Epithelial cell of proximal tubule (primary cell): ENCODE data around the gene RUNX1. TPM values are rescaled to one million over a fixed set of nuclear protein-coding genes. Genes with fewer than 3 reads are reported as not detected.
"Not testable (repeated sequence)": the region's sequence is repeated elsewhere in the genome, so short reads cannot be mapped to it uniquely, and the experiment has no call there.

Source experiments
- DNase-seq: peaks from one replicate; pipeline ENCODE4 v3.0.0-alpha.2; 2011; ENCODE audit warnings: low read depth
- H3K4me3 ChIP-seq: 2 replicates; pipeline ENCODE4 v1.5.1; 2011; ENCODE audit warnings: low read depth, mild to moderate bottlenecking, low read length
- total RNA-seq: library from RNA; depleted of rRNA; stranded (reverse); fragments of >200 nt; gene quantifications from 2 replicates; pipeline ENCODE4 v1.2.3, GENCODE V29; 2015
- TF ChIP-seq, protein P1 (sequence below): conservative IDR thresholded peaks from 2 replicates; pipeline ENCODE4 v1.5.1; 2012; ENCODE audit warnings: low read depth, mild to moderate bottlenecking, low read length

RUNX1 gene
- total RNA-seq, 1 donor from 2014 or later, result 11.3 TPM

DNA sequence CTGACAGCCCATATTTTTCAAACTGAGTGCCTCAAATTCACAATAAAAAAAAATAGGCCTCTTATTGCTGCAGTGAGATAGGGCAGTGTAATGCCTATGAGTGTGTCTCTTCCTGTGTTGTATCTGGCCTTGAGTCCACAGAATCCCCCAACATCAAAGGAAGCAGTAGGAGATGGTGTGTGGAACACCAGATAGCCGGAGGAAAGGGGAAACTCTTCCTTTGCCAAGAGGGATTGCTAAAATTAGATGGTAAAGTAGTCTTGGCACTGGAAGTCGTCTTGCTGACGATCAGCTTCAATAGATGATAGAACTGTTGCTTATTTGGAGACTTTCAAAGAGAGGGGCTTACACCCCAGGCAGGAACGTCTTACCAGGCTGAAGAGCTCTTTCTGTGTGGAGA is 51.8 kb downstream of the RUNX1 start:
- no peak overlapping the region for H3K4me3 ChIP-seq
- no peak for DNase-seq
- TF ChIP-seq, protein P1, sequence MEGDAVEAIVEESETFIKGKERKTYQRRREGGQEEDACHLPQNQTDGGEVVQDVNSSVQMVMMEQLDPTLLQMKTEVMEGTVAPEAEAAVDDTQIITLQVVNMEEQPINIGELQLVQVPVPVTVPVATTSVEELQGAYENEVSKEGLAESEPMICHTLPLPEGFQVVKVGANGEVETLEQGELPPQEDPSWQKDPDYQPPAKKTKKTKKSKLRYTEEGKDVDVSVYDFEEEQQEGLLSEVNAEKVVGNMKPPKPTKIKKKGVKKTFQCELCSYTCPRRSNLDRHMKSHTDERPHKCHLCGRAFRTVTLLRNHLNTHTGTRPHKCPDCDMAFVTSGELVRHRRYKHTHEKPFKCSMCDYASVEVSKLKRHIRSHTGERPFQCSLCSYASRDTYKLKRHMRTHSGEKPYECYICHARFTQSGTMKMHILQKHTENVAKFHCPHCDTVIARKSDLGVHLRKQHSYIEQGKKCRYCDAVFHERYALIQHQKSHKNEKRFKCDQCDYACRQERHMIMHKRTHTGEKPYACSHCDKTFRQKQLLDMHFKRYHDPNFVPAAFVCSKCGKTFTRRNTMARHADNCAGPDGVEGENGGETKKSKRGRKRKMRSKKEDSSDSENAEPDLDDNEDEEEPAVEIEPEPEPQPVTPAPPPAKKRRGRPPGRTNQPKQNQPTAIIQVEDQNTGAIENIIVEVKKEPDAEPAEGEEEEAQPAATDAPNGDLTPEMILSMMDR, result no peak

DNA sequence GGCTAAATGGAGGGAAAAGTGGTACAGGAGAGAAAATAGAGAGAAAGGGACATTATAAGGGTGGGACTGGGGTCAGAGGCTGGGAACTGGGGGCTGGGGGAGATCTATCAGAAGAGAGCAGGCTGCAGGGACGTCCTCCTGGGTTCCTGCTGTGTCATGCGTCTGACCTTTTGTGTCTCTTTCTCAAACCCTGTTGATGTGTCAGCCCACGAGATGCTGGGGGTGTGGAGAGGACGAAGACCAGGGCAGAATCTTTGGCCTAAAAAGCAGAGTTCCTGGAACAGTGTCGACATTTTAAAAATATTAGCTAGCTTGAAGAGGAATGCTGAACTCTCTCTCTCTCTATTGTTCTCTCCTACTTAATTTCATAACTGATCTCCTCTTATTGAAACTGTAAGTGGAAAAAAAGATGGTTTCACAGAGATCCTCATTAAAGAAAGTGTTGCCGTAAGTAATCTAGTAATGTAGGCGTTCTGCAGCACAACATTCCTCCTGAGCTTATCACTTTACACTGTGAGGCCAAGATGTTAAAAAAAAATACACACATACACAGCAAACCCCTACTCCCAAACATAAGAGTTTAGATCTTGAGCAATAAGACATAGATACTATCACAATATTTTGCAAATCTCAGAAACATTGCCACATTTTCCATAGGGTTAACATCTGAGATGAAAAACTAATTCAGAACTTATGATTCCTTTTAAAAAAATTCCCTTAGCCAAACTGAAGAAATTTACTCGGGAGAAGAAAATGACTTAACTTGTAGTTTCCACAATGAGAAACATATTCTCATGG is 52.6 kb downstream of the RUNX1 start:
- TF ChIP-seq, protein P1, result no peak
- H3K4me3 ChIP-seq, result no peak overlapping the region
- no peak for DNase-seq

DNA sequence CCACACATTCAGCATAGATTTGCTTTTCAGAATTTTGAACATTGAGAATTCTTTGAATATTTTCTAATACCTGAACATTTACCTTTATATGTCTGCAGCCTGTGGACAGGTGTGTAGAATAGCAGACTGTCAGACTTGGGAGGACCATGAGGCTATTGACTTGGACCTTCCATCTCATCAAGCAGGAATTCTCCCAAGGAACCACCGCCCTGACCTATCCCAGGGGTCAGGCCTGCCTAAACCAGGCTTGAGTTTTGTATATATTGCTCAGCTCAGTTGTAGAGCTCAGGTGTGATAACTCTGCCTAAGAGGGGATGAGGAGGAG is 53.2 kb downstream of the RUNX1 start:
- no peak for DNase-seq
- TF ChIP-seq, protein P1, result no peak
- H3K4me3 ChIP-seq, result no peak overlapping the region

DNA sequence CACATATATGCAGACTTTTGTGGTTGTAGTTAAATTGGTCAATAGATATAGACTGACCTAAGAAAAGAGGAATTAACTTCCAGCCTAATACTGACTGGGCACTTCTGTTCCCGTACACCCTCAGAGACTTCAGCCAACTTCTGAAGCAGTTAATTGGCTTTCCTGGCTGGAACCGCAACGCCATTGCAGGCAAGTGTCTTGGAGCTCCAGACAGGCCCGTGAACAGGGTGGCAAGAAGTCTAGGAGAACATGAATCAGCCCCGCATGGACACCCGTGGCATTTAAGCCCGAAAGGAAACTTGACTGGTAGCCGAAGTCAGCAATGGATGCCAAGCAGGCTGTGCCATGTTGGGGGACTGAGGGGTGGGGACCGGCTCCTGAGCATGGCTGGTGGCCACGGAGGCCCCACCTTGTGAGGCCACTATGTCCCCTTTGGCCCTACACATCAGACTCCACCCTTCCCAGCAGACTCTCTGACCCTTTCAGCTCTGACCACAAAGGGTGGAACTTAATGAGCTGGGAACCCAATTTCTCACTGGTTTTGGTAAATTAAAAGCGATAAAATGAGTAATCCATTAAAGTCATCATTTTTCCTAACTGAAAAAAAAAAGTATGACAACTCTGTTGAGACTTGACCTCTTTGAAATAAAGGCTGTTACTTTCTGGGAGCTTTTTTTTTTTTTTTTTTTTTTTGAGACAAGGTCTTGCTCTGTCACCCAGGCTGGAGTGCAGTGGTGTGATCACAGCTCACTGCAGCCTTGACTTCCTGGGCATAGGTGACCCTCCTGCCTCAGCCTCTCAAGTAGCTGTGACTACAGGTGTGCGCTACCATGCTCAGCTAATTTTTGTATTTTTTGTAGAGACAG is 54.1 kb downstream of the RUNX1 start:
- DNase-seq, result no peak
- H3K4me3 ChIP-seq, result no peak overlapping the region
- TF ChIP-seq, protein P1, result no peak

DNA sequence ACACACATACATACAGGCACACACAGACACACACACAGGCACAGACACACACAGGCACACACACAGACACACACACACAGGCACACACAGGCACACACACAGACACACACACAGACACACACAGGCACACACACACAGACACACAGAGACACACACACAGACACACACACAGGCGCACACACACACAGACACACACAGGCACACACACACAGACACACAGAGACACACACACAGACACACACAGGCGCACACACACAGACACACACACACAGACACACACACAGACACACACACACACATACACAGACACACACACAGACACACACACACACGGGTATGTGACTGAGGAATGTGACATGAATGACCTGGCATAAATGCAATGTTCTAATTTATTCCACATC is 55.6 kb downstream of the RUNX1 start:
- H3K4me3 ChIP-seq, DNase-seq: not testable (repeated sequence)

DNA sequence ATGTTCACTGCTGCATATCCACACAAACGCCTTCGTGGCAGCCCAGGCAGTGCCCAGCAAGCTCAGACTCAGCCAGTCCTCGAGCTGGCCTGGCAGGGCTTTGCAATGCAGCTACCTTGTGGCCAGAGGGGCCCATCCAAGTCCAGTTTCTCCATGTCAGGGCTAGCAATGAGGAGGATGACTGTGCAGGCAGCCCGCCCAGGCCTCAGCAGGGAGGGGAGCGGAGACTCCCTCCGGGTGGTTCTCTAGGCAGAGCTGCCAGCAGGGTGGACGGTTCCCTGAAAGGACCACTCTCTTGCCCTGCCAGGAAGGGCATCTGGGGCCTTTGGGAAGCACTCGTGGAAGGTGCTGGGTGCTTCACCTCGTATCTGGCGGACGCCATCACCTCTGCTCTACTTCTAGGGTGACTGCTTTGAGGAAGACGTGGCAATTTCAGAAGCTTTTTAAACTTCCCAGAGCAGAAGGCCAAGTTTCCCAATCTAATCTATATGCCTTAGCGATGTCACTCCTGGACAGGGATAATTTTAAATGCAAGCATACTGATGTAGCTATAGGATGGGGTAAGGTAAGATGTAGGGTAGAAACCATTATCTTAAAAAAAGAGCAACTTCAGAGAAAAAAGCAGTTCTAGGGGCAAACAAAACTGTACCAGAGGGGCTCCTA is 56.2 kb downstream of the RUNX1 start:
- DNase-seq, result no peak
- H3K4me3 ChIP-seq, result no peak overlapping the region
- TF ChIP-seq, protein P1, result no peak

DNA sequence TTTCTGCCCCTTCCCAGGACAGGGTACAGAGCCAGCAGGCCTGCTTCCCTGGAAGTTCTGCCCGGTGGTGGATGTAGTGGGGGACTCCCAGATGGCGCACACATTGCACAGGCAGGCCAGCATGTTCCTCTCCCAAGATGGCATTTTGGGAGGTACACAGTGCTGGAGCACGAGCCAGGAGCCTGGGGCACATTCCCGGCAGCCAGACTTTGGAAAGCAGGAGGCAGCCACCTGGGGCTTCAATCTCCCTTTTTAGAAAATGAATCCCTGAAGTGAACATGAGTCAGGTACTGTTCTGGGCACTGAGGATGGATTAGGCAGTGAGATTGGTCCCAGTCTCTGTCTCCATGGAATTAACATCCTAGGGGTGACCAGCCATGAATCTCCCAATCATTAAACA is 56.9 kb downstream of the RUNX1 start:
- TF ChIP-seq, protein P1, result no peak
- H3K4me3 ChIP-seq, result no peak overlapping the region
- no peak for DNase-seq
